ENCODE measurements around the gene IL21R.

IL21R gene

DNA sequence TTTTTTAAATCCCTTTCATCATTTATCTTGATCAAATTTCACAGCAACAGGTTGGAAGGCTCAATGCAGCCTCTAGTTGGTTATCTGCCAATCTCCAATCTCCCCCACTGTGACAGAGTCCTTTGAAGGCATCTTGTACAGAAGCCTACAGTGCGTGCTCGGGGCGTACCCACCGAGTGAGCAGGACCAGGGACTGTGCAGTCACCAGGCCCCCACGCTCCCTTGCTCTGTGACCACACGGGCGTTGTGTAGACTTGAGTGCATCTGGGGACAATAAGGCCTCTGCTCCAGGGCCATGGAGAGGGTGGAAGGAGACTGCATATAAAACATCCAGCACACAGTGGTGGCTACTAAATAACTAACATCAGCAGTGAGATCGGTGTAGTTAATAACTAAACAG is 84.4 kb downstream of the IL21R start:
- in situ Hi-C loops (cut with MboI; ENCODE audit: low pct_unique_long_range_greater_than_20kb, low sequenced_read_pairs, unreplicated experiment) = no loop called here
- TF ChIP-seq, protein P1, sequence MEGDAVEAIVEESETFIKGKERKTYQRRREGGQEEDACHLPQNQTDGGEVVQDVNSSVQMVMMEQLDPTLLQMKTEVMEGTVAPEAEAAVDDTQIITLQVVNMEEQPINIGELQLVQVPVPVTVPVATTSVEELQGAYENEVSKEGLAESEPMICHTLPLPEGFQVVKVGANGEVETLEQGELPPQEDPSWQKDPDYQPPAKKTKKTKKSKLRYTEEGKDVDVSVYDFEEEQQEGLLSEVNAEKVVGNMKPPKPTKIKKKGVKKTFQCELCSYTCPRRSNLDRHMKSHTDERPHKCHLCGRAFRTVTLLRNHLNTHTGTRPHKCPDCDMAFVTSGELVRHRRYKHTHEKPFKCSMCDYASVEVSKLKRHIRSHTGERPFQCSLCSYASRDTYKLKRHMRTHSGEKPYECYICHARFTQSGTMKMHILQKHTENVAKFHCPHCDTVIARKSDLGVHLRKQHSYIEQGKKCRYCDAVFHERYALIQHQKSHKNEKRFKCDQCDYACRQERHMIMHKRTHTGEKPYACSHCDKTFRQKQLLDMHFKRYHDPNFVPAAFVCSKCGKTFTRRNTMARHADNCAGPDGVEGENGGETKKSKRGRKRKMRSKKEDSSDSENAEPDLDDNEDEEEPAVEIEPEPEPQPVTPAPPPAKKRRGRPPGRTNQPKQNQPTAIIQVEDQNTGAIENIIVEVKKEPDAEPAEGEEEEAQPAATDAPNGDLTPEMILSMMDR (IDR thresholded peaks at IDR 0.05; ENCODE audit: extremely low read depth, insufficient read depth, missing control alignments) = no peak
- no peak for DNase-seq (ENCODE audit: low spot score)

GRCh38 chr16:27486760-27487159 is 84.8 kb downstream of the IL21R start:
- in situ Hi-C loops (cut with MboI; ENCODE audit: low pct_unique_long_range_greater_than_20kb, low sequenced_read_pairs, unreplicated experiment) = no loop called here
- no peak for DNase-seq (ENCODE audit: low spot score)
- TF ChIP-seq, protein P1 (IDR thresholded peaks at IDR 0.05; ENCODE audit: extremely low read depth, insufficient read depth, missing control alignments) = no peak

- TF ChIP-seq, protein P1 (IDR thresholded peaks at IDR 0.05; ENCODE audit: extremely low read depth, insufficient read depth, missing control alignments) = no peak
- DNase-seq (ENCODE audit: low spot score) = no peak
- in situ Hi-C loops (cut with MboI; ENCODE audit: low pct_unique_long_range_greater_than_20kb, low sequenced_read_pairs, unreplicated experiment) = no loop called here
Measured at GRCh38 chr16:27489421-27489820, 87.4 kb downstream of the IL21R start.

GRCh38 chr16:27489906-27490305 is 87.9 kb downstream of the IL21R start:
- DNase-seq (ENCODE audit: low spot score) = no peak
- TF ChIP-seq, protein P1 (IDR thresholded peaks at IDR 0.05; ENCODE audit: extremely low read depth, insufficient read depth, missing control alignments) = no peak
- in situ Hi-C loops (cut with MboI; ENCODE audit: low pct_unique_long_range_greater_than_20kb, low sequenced_read_pairs, unreplicated experiment) = no loop called here

DNA sequence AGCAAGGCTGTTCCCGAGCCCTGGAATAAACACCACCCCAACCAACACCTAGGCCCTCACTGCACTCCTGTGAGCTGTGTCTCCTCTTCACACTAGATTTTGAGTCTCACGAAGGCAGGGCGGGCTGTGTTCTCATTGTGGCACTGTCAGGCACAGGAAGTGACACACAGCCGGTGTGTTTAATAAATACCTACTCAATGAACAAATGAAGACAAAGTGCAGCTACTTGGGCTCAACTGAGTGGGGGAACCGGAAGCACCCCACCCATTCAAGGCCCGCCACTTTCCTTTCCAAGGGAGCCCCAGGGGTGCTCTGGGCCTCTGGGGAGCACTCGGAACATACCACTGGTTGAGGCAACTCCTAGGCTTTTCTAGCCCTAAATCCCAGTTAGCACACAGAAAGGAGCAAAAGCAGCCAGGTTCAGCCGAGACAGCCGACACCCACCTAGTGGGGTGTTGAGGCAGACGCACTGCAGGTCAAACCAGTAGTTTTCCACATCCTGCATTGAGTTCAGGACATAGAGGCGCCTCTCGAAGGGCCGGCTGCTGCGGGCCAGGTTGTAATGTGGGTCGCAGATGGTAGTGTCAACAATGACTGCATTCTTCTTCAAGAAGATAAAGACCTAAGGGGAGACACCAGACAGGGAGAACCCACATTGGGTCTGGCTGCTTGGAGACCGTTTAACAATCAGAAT is 90.1 kb downstream of the IL21R start:
- DNase-seq (ENCODE audit: low spot score) = no peak
- TF ChIP-seq, protein P1 (IDR thresholded peaks at IDR 0.05; ENCODE audit: extremely low read depth, insufficient read depth, missing control alignments) = no peak
- in situ Hi-C loops (cut with MboI; ENCODE audit: low pct_unique_long_range_greater_than_20kb, low sequenced_read_pairs, unreplicated experiment) = no loop called here

GRCh38 chr16:27492588-27492979 is 90.6 kb downstream of the IL21R start:
- DNase-seq (ENCODE audit: low spot score) = no peak
- in situ Hi-C loops (cut with MboI; ENCODE audit: low pct_unique_long_range_greater_than_20kb, low sequenced_read_pairs, unreplicated experiment) = no loop called here
- TF ChIP-seq, protein P1 (IDR thresholded peaks at IDR 0.05; ENCODE audit: extremely low read depth, insufficient read depth, missing control alignments) = no peak

Measured in GM13977 (cell line).